Mammary epithelial cell (primary cell): ENCODE measurements around the gene STARD8.

Experiments used
- EZH2 ChIP-seq: IDR thresholded peaks from 2 replicates; pipeline ENCODE4 v1.6.1; 2012; ENCODE audit warnings: low read length, inconsistent platforms, borderline replicate concordance
- TF ChIP-seq, protein P1 (sequence below), 2 donors: IDR thresholded peaks in 1 of 2; conservative IDR thresholded peaks in 1 of 2; 2 replicates each; pipeline ENCODE4 v1.5.1; 2011 to 2012; ENCODE audit warnings: inconsistent platforms in 2 of 2, low read length in 2 of 2, mild to moderate bottlenecking in 2 of 2, control low read depth in 1 of 2, low read depth in 1 of 2; ENCODE audit not compliant: insufficient read depth in 1 of 2; ENCODE audit errors: extremely low read depth in 1 of 2

DNA sequence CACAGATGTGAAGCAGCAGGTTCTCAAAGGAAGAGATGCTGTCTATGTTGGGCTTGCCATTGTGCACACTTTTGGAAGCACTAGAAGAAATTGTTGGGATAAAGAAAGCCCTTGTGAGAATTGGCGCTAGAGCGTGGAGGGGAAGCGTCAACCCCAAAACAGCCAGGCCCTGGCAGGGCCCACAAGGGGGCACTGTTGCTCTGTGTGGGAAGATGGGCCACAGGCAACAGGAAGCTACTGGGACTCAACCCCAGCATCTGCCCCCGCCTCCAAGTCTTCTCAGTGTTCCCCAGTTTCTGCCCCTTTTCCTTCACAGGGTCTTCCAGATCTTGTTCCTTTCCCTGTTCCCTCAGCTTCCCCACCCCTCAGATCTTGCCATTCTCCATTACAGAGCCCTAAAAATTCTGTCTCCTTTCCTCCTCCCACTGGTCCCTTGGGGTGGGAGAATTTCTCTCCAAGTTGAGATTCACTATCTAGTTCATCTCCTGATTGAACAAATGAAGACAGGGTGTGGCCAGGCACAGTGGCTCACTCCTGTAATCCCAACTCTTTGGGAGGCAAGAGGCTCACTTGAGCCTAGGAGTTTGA is 85.5 kb downstream of the STARD8 start:
- TF ChIP-seq, protein P1, sequence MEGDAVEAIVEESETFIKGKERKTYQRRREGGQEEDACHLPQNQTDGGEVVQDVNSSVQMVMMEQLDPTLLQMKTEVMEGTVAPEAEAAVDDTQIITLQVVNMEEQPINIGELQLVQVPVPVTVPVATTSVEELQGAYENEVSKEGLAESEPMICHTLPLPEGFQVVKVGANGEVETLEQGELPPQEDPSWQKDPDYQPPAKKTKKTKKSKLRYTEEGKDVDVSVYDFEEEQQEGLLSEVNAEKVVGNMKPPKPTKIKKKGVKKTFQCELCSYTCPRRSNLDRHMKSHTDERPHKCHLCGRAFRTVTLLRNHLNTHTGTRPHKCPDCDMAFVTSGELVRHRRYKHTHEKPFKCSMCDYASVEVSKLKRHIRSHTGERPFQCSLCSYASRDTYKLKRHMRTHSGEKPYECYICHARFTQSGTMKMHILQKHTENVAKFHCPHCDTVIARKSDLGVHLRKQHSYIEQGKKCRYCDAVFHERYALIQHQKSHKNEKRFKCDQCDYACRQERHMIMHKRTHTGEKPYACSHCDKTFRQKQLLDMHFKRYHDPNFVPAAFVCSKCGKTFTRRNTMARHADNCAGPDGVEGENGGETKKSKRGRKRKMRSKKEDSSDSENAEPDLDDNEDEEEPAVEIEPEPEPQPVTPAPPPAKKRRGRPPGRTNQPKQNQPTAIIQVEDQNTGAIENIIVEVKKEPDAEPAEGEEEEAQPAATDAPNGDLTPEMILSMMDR (conservative IDR thresholded peaks at IDR 0.05 in 1 of 2, IDR thresholded peaks at IDR 0.05 in 1 of 2; ENCODE audit: extremely low read depth in 1 of 2, insufficient read depth in 1 of 2, low read depth in 1 of 2, low read length in 2 of 2), result peak; percentile 78 to 84
- TF ChIP-seq EZH2, result no peak
